Urothelium cell line (cell line): Measurements from ENCODE around the gene PLD3.
"Not testable (repeated sequence)": the region's sequence is repeated elsewhere in the genome, so short reads cannot be mapped to it uniquely, and the experiment has no call there.

Experiments used
- DNase-seq: peaks from one replicate; pipeline ENCODE4 v3.0.0; 2011; ENCODE audit warnings: low spot score, mixed read lengths
- FAIRE-seq: peaks from 2 replicates; lab custom pipeline; 2011; peaks lifted over from hg19 to GRCh38; lab: Jason Lieb, UNC

Gene PLD3

GRCh38 chr19:40360708-40361241, 12.3 kb downstream of the PLD3 start:
- DNase-seq (no peak), FAIRE-seq (no peak)

DNA sequence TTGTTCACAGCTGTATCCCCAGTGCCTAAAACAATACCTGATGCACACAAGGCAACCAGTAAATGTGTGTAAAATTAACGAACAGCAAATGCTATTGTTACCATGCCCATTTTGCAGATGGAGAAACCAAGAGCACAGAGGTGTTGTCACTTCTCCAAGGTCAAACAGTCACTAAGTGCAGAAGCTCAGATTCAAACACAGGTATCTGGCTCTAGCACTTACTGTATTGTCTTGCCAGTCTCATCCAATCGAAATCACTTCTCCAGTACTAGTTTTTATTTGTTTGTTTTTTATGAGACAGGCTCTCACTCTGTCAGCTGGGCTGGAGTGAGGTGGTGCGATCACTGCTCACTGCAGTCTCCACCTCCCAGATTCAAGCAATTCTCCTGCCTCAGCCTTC, 13.7 kb downstream of the PLD3 start:
- FAIRE-seq, result no peak

GRCh38 chr19:40363069-40363468, 14.6 kb downstream of the PLD3 start:
- DNase-seq (no peak), FAIRE-seq (no peak)

More for the DNA sequence above, 13.7 kb downstream of the PLD3 start:
- no peak for DNase-seq

DNA sequence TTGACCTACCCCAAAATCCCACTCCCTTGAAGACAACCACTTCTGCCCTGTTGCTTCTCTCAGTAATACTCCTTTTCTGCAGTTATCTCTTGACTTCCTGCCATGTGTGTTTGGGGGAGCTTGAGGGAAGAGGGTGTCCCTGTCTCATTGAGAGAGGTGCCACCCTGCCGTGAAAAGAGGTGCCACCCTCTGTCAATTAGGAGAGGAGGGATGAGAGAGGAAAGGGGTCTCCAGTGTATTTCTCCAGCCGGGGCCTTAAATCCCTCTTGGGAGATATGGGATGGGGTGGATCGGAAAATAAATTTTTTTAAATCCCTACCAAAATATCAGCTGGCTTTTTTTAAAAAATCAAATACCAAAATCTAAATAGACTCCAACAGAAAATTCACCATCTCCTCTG, 16.5 kb downstream of the PLD3 start:
- no peak for FAIRE-seq
- no peak for DNase-seq

GRCh38 chr19:40365613-40366401, 17.3 kb downstream of the PLD3 start:
- FAIRE-seq (no peak), DNase-seq (no peak)

DNA sequence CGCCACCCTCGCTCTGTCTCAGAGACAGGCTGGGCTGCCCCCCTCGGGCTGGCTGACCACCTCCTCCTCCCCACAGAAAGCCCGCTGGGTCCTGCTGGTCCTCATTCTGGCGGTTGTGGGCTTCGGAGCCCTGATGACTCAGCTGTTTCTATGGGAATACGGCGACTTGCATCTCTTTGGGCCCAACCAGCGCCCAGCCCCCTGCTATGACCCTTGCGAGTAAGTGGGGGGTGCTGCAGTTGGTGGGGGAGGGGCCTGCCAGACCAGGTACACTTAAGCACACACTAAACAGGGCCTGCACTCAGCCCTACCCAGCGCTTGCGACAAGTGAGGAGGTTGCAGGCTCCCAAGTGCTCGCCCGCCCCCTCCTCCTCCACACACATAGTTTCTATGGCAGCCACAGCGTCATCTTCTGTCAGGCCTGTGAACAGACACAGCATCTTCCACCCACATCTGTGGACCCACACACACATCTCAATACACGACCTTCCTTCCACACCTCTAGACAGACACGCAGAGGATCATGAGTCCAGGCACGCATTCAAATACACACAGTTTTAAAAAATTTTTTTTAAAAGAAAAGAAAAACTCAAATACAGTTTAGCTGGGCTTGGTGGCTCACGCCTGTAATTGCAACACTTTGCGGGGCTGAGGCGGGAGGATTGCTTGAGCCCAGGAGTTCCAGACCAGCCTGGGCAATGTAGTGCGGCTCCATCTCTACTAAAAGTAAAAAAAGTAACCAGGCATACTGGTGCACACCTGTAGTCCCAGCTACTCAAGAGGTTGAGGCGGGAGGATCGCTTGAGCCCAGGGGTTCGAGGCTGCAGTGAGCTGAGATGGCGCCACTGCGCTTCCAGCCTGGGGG, 18.4 kb downstream of the PLD3 start:
- no peak for FAIRE-seq
- DNase-seq, result no peak

GRCh38 chr19:40367577-40368434, 19.3 kb downstream of the PLD3 start:
- no peak for FAIRE-seq
- no peak for DNase-seq

GRCh38 chr19:40369797-40370196, 21.3 kb downstream of the PLD3 start:
- FAIRE-seq (no peak), DNase-seq (no peak)

DNA sequence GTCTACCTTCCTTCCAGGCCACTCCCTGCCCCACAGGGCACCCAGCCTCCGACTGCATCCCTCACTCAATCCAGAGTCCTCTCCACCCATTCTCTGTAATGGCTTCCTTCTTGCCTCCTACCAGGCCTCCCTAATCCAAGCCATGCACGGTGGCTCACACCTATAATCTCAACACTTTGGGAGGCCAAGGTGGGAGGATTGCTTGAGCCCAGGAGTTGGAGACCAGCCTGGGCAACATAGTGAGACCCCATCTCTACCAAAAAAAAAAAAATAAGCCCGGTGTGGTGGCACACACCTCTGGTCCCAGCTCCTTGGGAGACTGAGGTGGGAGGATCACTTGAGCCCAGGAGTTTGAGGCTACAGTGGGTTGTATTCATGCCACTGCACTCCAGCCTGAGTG, 21.8 kb downstream of the PLD3 start:
- not testable (repeated sequence) for FAIRE-seq

DNA sequence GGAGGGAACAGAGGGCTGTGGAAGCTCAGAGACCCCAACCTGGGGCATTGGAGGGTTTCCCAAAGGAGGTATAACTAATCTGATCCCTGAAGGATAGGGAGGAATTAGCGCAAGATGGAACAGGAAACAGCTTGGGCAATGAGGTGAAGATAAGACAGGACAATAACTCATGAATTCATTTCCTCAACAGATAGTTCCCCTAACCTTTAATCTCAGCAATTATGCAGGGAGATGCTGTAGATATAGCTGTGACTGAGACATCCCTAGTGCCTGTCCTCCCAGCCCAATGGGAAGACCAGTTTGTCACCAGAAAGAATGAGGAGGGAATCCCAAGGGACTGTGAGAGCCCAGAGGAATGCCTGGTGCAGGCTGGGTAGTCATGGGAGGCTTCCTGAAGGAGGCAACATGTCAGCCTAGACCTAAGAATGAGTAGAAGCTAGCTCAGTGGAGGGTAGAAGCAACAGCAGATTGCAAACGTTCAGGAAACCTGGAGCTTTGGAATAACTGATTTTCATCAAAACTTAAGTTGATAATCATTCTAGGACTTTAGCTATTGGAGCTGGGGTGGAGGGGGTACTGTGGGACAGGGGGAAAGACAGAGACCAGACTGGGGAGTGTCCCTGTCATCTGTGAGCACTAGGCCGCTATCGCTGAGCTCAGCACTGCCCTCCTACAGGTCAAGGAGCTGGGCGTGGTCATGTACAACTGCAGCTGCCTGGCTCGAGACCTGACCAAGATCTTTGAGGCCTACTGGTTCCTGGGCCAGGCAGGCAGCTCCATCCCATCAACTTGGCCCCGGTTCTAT, 22.7 kb downstream of the PLD3 start:
- FAIRE-seq, result no peak
- no peak for DNase-seq

More for the DNA sequence above, 21.8 kb downstream of the PLD3 start:
- not testable (repeated sequence) for DNase-seq

DNA sequence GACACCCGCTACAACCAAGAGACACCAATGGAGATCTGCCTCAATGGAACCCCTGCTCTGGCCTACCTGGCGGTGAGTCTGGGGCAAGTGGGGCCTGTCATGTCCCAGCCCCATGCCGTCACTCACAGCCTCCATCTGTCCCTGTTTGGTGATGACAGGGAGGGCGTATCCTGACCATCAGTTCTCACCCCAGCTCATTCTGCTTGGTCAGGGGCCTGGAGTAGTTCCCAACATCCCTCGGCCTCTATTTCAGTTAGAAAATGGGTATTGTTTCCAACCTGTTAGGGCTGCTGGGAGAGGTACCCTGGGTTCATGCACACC, 23.3 kb downstream of the PLD3 start:
- DNase-seq (no peak), FAIRE-seq (no peak)

GRCh38 chr19:40374084-40374483, 25.6 kb downstream of the PLD3 start:
- FAIRE-seq (no peak), DNase-seq (no peak)

DNA sequence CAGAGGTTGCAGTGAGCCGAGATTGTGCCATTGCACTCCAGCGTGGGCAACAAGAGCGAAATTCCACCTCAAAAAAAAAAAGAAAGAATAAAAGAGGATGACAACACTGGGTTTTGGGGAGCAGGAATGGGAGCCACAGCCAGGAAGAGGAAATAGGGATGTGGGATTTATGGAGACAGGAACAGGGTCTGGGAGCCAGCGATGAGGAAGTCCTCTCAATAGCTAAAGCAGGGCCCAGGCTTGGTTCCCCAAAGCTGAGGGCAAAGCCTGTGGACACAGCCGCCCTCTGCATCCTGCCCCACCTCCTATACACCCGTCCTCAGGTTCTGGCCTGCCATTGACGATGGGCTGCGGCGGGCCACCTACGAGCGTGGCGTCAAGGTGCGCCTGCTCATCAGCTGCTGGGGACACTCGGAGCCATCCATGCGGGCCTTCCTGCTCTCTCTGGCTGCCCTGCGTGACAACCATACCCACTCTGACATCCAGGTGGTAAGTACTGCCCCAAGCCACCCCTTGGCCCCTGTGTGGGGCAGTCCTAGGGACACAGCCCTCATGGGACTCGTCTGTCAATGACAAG, 27.9 kb downstream of the PLD3 start:
- DNase-seq (no peak), FAIRE-seq (no peak)

DNA sequence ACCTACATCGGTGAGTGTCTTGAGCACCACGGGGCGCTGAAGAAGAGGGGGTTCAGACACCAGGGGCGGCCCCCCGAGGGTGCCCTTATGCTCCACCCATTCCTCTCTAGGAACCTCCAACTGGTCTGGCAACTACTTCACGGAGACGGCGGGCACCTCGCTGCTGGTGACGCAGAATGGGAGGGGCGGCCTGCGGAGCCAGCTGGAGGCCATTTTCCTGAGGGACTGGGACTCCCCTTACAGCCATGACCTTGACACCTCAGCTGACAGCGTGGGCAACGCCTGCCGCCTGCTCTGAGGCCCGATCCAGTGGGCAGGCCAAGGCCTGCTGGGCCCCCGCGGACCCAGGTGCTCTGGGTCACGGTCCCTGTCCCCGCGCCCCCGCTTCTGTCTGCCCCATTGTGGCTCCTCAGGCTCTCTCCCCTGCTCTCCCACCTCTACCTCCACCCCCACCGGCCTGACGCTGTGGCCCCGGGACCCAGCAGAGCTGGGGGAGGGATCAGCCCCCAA, 29.4 kb downstream of the PLD3 start:
- DNase-seq (no peak), FAIRE-seq (no peak)

GRCh38 chr19:40378509-40378908, 30.0 kb downstream of the PLD3 start:
- DNase-seq, result no peak
- no peak for FAIRE-seq

- no peak for DNase-seq
- no peak for FAIRE-seq
These were observed 31.1 kb downstream of the PLD3 start for GRCh38 chr19:40379446-40380198.

- peak; percentile 17 for FAIRE-seq
These were observed 31.9 kb downstream of the PLD3 start for GRCh38 chr19:40380199-40381037.

GRCh38 chr19:40381321-40381720, 32.8 kb downstream of the PLD3 start:
- DNase-seq, result no peak
- no peak for FAIRE-seq

More at GRCh38 chr19:40380199-40381037, 31.9 kb downstream of the PLD3 start:
- no peak for DNase-seq
